GM12892 (cell line): ENCODE data around the gene XRCC3.

Source experiments
- POLR2A ChIP-seq: IDR thresholded peaks from 2 replicates; pipeline ENCODE4 v1.6.1; 2011; ENCODE audit warnings: low read depth, low read length, control low read depth
- TAF1 ChIP-seq: IDR thresholded peaks from 2 replicates; pipeline ENCODE4 v1.6.1; 2011; ENCODE audit warnings: low read depth, mild to moderate bottlenecking, control low read depth, low read length, borderline replicate concordance

GRCh38 chr14:103649001-103649400, 66.2 kb downstream of the XRCC3 start:
- TF ChIP-seq TAF1 = no peak
- TF ChIP-seq POLR2A = no peak
